Right lobe of liver (tissue), 6 donors: Measurements from ENCODE around the gene AMBRA1. TPM values are rescaled to one million over a fixed set of nuclear protein-coding genes. Genes with fewer than 3 reads are reported as not detected.

Experiments
- ATAC-seq, 4 donors: fragments of 200-7000 bp; cut with Tn5 transposase; one replicate each; pipeline ENCODE4 v1.9.1; 2020; ENCODE audit warnings: mild to moderate bottlenecking in 4 of 4, moderate library complexity in 4 of 4
- DNase-seq, 3 donors: peaks; one replicate each; pipeline ENCODE4 v3.0.0-alpha.2; 2020
- H3K27ac ChIP-seq, 3 donors: fragments of 200-600 bp; one replicate each; pipeline ENCODE4 v1.8.0; 2022
- H3K27me3 ChIP-seq, 2 donors: fragments of 200-600 bp; one replicate each; pipeline ENCODE4 v1.8.0; 2022
- H3K36me3 ChIP-seq, 4 donors: fragments of 200-600 bp; sonication (generic) in 1 of 4; one replicate each; pipeline versions ENCODE4 v1.5.1 to v1.8.0; 2017 to 2022; ENCODE audit warnings: control low read depth in 1 of 4
- H3K4me1 ChIP-seq, 4 donors: fragments of 200-600 bp; sonication (generic) in 1 of 4; one replicate each; pipeline versions ENCODE4 v1.5.1 to v1.8.0; 2017 to 2022; ENCODE audit warnings: control low read depth in 1 of 4
- H3K4me3 ChIP-seq, 3 donors: fragments of 200-600 bp; one replicate each; pipeline ENCODE4 v1.8.0; 2022
- H3K9me3 ChIP-seq, 4 donors: fragments of 200-600 bp; sonication (generic) in 1 of 4; one replicate each; pipeline versions ENCODE4 v1.5.1 to v1.8.0; 2017 to 2022; ENCODE audit warnings: control low read depth in 1 of 4
- POLR2A ChIP-seq: fragments of 450-650 bp; IDR thresholded peaks from one replicate; pipeline ENCODE4 v1.6.1; 2017; ENCODE audit warnings: antibody characterized with exemption, mild to moderate bottlenecking
- WGBS: methylation state at CpG from one replicate; pipeline ENCODE4 v1.1.6; 2018; ENCODE audit warnings: low coverage, low lambda C conversion rate; ENCODE audit not compliant: insufficient coverage; ENCODE audit errors: missing lambda C conversion rate; 5-methylcytosine and 5-hydroxymethylcytosine counted together
- intact Hi-C, 2 donors: fragments of 100-400 bp; cut with DNase I; formaldehyde crosslinking; loops; one replicate each; pipeline versions ENCODE4 v1.11.2 to v1.14.1; 2022
- total RNA-seq, 6 experiments: library from RNA; depleted of rRNA in 2 of 6; stranded (reverse); fragments of >200 nt in 2 of 6; fragmentation: NEBNext Ultra II Directional in 3 of 6; extraction: Animal tissue kit (Norgen Biotek cat#: 25700) in 3 of 6; gene quantifications; one replicate each; pipeline versions ENCODE4 v1.1.0 to v1.2.4, GENCODE V29; 2016 to 2023
- TF ChIP-seq, protein P1 (sequence below), 4 donors: fragments of 200-600 bp in 3 of 4; fragments of 450-650 bp in 1 of 4; IDR thresholded peaks; one replicate each; pipeline versions ENCODE4 v1.5.1 to v1.8.0; 2016 to 2022; ENCODE audit warnings: antibody characterized with exemption in 4 of 4, mild to moderate bottlenecking in 2 of 4
- donor health status: DM: no; HTN: yes; CAD: no.
- donor health status: DM: no; HTN: no; CAD: no.
- donor health status: DM: no; HTN: no; CAD: no.
- donor health status: DM: no; HTN: yes; CAD: no.
- donor health status: DM: no; HTN: yes; CAD: no.

AMBRA1 gene
- total RNA-seq, 6 experiments from 2014 or later = 11.0 to 15.7 (median 13.6) TPM

DNA sequence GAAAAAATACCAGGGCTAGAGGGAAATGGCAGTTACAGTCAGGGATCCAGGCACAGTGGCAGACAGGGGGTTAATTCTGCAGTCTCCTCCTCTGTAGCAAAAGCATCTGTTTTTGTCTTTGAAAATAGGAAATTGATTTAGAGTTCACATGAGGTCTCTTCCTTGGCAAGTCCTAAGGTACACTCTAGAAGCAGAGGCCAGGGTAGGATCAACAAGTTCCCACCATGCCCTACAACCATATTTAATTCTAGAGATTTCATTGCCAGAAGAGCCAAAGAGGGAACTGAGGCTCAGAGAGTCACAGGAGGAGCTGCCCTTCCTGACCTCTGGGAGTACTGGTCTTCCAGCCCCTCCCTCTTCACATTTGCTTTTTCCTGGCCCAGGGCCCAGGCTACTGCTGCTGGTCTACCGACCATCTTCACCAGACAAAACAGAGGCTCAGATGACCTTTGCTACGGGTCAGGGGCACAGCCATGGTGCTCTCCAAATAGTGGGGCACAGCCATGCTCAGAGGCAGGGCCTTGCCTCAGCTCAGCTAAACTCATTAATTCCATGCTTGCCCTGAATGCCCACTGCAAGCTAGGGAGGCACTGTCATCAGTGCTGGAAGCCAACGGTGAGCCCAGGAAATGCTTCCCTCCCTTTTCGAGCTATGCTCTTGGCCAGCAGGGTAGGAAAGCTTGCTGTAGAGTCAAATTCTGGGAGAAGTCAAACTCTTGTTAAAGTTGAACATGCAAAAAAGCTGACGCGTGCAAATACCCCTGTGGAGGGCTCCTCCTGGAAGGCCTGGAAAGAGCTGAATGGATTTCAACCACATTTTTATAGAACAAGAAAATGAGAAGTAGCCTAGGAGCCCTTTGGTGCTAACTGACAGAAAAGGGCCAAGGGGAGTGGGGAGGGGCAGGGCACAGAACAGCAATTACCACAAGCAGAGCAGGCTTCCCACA, 190.6 kb downstream of the AMBRA1 start:
- DNase-seq = peak in 1 of 3 donors; percentile 32
- TF ChIP-seq, protein P1, sequence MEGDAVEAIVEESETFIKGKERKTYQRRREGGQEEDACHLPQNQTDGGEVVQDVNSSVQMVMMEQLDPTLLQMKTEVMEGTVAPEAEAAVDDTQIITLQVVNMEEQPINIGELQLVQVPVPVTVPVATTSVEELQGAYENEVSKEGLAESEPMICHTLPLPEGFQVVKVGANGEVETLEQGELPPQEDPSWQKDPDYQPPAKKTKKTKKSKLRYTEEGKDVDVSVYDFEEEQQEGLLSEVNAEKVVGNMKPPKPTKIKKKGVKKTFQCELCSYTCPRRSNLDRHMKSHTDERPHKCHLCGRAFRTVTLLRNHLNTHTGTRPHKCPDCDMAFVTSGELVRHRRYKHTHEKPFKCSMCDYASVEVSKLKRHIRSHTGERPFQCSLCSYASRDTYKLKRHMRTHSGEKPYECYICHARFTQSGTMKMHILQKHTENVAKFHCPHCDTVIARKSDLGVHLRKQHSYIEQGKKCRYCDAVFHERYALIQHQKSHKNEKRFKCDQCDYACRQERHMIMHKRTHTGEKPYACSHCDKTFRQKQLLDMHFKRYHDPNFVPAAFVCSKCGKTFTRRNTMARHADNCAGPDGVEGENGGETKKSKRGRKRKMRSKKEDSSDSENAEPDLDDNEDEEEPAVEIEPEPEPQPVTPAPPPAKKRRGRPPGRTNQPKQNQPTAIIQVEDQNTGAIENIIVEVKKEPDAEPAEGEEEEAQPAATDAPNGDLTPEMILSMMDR (IDR thresholded peaks at IDR 0.05) = no peak
- no peak for TF ChIP-seq POLR2A
- WGBS = 60% methylated on average over 5 of the region's 6 CpGs

GRCh38 chr11:46397526-46397925, 196.3 kb downstream of the AMBRA1 start:
- Histone ChIP-seq H3K9me3 (no peaks in the 10 kb centered on the region), H3K4me1 (peaks cover 0 to 6% (median 0%) of the 10 kb centered on the region in 4 donors), H3K4me3 (no peak overlapping the region), H3K27me3 (no peaks in the 10 kb centered on the region), H3K36me3 (peaks cover 0 to 8% (median 2%) of the 10 kb centered on the region in 4 donors), H3K27ac (no peak overlapping the region)
- DNase-seq (no peak), ATAC-seq (no peak)
- WGBS = no CpG with 5 or more reads among the region's 19 CpGs
- intact Hi-C loops = no loop called here
- no peak for TF ChIP-seq POLR2A
- TF ChIP-seq, protein P1 (IDR thresholded peaks at IDR 0.05) = no peak

More for the DNA sequence above, 190.6 kb downstream of the AMBRA1 start:
- H3K27ac ChIP-seq = no peak overlapping the region
- H3K27me3 ChIP-seq = no peaks in the 10 kb centered on the region
- intact Hi-C loops = no loop called here
- H3K4me1 ChIP-seq = no peaks in the 10 kb centered on the region
- ATAC-seq = peak in 3 of 4 donors; percentile 18 to 60 (median 28)
- H3K9me3 ChIP-seq = no peaks in the 10 kb centered on the region
- H3K4me3 ChIP-seq = no peak overlapping the region
- H3K36me3 ChIP-seq = peaks cover 0 to 12% (median 4%) of the 10 kb centered on the region in 4 donors

DNA sequence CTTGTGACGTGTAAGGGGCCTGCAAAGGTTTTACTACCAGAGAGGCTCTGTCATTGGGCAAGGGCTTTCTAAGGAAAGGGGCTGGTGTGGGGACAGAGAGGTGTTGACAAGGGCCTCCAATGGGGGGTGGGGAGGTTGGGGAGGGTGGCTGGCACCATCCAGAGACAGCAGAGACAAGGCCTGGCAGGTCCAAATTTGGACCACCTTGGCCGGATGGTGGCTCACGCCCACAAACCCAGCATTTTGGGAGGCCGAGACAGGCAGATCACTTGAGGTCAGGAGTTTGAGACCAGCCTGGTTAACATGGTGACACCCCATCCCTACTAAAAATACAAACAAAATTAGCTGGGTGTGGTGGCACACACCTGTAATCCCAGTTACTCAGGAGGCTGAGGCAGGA, 200.1 kb downstream of the AMBRA1 start:
- H3K9me3 ChIP-seq = no peaks in the 10 kb centered on the region
- H3K4me1 ChIP-seq = peaks cover 0 to 35% (median 3%) of the 10 kb centered on the region in 4 donors
- H3K27me3 ChIP-seq = peaks cover 7 to 15% of the 10 kb centered on the region in 2 donors
- no peak overlapping the region for H3K27ac ChIP-seq
- peaks cover 0 to 8% (median 2%) of the 10 kb centered on the region in 4 donors for H3K36me3 ChIP-seq
- intact Hi-C loops = no loop called here
- H3K4me3 ChIP-seq = no peak overlapping the region
- 67% methylated on average over 3 of the region's 4 CpGs for WGBS
- TF ChIP-seq POLR2A = no peak
- TF ChIP-seq, protein P1 (IDR thresholded peaks at IDR 0.05) = no peak
- ATAC-seq = no peak
- no peak for DNase-seq

DNA sequence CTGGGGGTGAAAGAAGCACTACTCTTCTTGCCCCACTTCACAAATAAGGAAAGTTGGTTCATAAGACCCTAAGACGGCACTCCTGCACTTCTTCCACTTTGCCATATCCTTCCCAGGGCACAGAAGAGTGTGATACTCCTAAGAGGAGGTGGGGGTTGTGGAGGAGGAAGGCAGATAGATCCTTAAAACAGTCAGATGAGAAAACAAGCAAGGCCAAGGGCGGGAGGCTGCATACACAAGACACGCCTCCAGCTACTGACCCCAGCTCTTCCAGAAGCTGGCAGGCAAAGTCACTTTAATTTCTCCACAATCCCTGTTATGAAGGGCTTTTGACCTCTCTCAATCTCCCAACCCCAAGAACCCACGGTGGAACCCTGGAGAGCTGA, 200.6 kb downstream of the AMBRA1 start:
- no peak overlapping the region for H3K27ac ChIP-seq
- intact Hi-C loops = no loop called here
- DNase-seq = no peak
- H3K36me3 ChIP-seq = peaks cover 0 to 8% (median 2%) of the 10 kb centered on the region in 4 donors
- 80% methylated on average over 1 of the region's 4 CpGs for WGBS
- peaks cover 7 to 15% of the 10 kb centered on the region in 2 donors for H3K27me3 ChIP-seq
- peak overlapping the region in 1 of 3 donors; percentile 35 for H3K4me3 ChIP-seq
- TF ChIP-seq POLR2A = no peak
- H3K9me3 ChIP-seq = no peaks in the 10 kb centered on the region
- peaks cover 0 to 35% (median 3%) of the 10 kb centered on the region in 4 donors for H3K4me1 ChIP-seq
- ATAC-seq = no peak
